Common myeloid progenitor, CD34-positive (primary cell): ENCODE results near the gene SLC15A5.

ENCODE experiments used
- CTCF ChIA-PET: fragments of 350-600 bp; sonication (Branson Sonifier 250); formaldehyde crosslinking; loops from one replicate; lab custom pipeline; 2021; ENCODE audit warnings: antibody characterized with exemption; lab: Charles Lee
- POLR2A ChIA-PET: fragments of 350-600 bp; sonication (Branson Sonifier 250); formaldehyde crosslinking; loops from one replicate; lab custom pipeline; 2021; ENCODE audit warnings: antibody characterized with exemption; lab: Charles Lee
- DNase-seq, 3 donors: peaks; one replicate each; pipeline versions ENCODE4 v3.0.0 to v3.0.0-alpha.2; 2013
- H3K27ac ChIP-seq, 2 experiments: 1 replicate in 1 of 2; 2 replicates in 1 of 2; pipeline ENCODE4 v1.7.0; 2013; ENCODE audit warnings: inconsistent platforms in 2 of 2, low read length in 2 of 2, mild to moderate bottlenecking in 2 of 2, low read depth in 1 of 2, moderate library complexity in 1 of 2; ENCODE audit not compliant: severe bottlenecking in 2 of 2, insufficient read depth in 1 of 2, poor library complexity in 1 of 2
- H3K27me3 ChIP-seq, 5 experiments: replicated peaks in 2 of 5; 1 replicate in 3 of 5; 2 replicates in 2 of 5; pipeline versions ENCODE4 v1.6.1 to v1.7.0; 2013; ENCODE audit warnings: low read length in 4 of 5, mild to moderate bottlenecking in 2 of 5, moderate library complexity in 2 of 5, inconsistent platforms in 1 of 5; ENCODE audit not compliant: insufficient read depth in 5 of 5, control insufficient read depth in 4 of 5
- H3K36me3 ChIP-seq, 4 experiments: 1 replicate in 2 of 4; 2 replicates in 2 of 4; pipeline versions ENCODE4 v1.6.1 to v1.7.0; 2013; ENCODE audit warnings: low read length in 3 of 4, control low read depth in 1 of 4, mild to moderate bottlenecking in 1 of 4; ENCODE audit not compliant: control insufficient read depth in 4 of 4, insufficient read depth in 4 of 4
- H3K4me1 ChIP-seq, 4 experiments: 1 replicate in 3 of 4; 2 replicates in 1 of 4; pipeline versions ENCODE4 v1.6.1 to v1.7.1; 2013; ENCODE audit warnings: low read length in 3 of 4, mild to moderate bottlenecking in 3 of 4, control low read depth in 1 of 4, inconsistent platforms in 1 of 4, moderate library complexity in 1 of 4; ENCODE audit not compliant: control insufficient read depth in 4 of 4, insufficient read depth in 4 of 4; ENCODE audit errors: control extremely low read depth in 1 of 4
- H3K4me3 ChIP-seq, 7 experiments: 1 replicate in 4 of 7; 2 replicates in 3 of 7; pipeline versions ENCODE4 v1.5.1 to v1.7.0; 2013; ENCODE audit warnings: mild to moderate bottlenecking in 7 of 7, low read length in 6 of 7, moderate library complexity in 6 of 7, inconsistent platforms in 2 of 7, low read depth in 2 of 7, control low read depth in 1 of 7; ENCODE audit not compliant: insufficient read depth in 4 of 7, control insufficient read depth in 1 of 7; ENCODE audit errors: extremely low read depth in 1 of 7
- H3K9me3 ChIP-seq, 5 experiments: 1 replicate in 4 of 5; 2 replicates in 1 of 5; pipeline versions ENCODE4 v1.6.1 to v1.7.1; 2013; ENCODE audit warnings: low read length in 4 of 5, mild to moderate bottlenecking in 2 of 5, inconsistent platforms in 1 of 5, low read depth in 1 of 5, moderate library complexity in 1 of 5; ENCODE audit not compliant: control insufficient read depth in 4 of 5, insufficient read depth in 2 of 5; ENCODE audit errors: control extremely low read depth in 1 of 5
- WGBS: methylation state at CpG from one replicate; pipeline ENCODE4 v1.1.5; 2013; ENCODE audit not compliant: insufficient coverage; 5-methylcytosine and 5-hydroxymethylcytosine counted together

SLC15A5 gene

DNA sequence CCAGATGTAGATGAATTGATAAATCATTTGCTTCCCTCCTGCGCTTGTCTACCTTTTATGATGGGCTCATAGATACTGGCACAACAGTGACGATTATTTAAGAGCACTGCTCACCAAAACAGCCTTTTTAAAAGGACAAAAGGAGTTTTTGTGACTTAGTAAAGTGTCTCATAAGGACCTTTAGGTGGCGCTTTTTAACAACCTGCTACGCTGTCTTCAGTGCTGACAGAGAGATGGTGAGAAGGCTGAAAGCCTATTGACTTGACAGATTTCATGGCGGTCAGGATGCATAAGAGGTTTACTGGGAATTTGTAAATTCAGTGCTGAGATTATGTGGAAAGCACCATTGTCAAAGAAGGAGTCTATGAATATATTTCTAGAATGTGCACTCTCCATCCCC, 87.6 kb downstream of the SLC15A5 start:
- DNase-seq, result peak in 2 of 3 donors; percentile 50 to 52
- CTCF ChIA-PET, result no interaction called here
- H3K27me3 ChIP-seq, result peaks cover 0 to 8% (median 0%) of the 10 kb centered on the region in 5 experiments
- POLR2A ChIA-PET, result no interaction called here
- H3K4me1 ChIP-seq, result no peaks in the 10 kb centered on the region
- WGBS, result 35% methylated on average over 3 of the region's 5 CpGs
- no peaks in the 10 kb centered on the region for H3K9me3 ChIP-seq
- no peak overlapping the region for H3K4me3 ChIP-seq
- H3K36me3 ChIP-seq, result no peaks in the 10 kb centered on the region
- H3K27ac ChIP-seq, result no peak overlapping the region

DNA sequence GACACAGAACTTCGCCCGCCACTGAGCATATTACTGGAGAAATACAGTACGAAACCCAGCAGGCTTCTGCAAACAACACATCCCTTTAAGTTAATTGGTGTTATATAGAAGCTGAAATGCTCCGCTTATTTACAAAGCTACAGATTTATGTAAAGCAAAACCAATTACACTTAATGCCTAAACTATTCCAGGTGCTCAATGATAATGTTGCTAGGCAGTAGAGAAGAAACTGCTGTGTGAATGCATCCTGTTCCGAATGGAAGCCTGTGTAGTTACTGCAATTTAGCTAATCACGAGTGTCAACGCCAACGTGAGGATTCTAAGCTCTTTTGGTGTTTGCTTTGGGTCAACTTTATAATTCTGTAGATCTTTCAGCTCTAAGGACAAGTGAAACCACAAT, 89.8 kb downstream of the SLC15A5 start:
- no peak for DNase-seq

GRCh38 chr12:16184681-16185080, 92.8 kb downstream of the SLC15A5 start:
- Histone ChIP-seq H3K4me1 (no peaks in the 10 kb centered on the region), H3K4me3 (no peak overlapping the region), H3K27ac (no peak overlapping the region), H3K9me3 (no peaks in the 10 kb centered on the region), H3K27me3 (peaks cover 0 to 8% (median 0%) of the 10 kb centered on the region in 5 experiments), H3K36me3 (no peaks in the 10 kb centered on the region)
- DNase-seq, result no peak
- WGBS, result 89% methylated on average over 1 of the region's 2 CpGs
- POLR2A ChIA-PET, result no interaction called here
- CTCF ChIA-PET, result no interaction called here

More for the DNA sequence above, 89.8 kb downstream of the SLC15A5 start:
- no CpG with 5 or more reads among the region's 8 CpGs for WGBS
- Histone ChIP-seq H3K9me3 (no peaks in the 10 kb centered on the region), H3K36me3 (no peaks in the 10 kb centered on the region), H3K4me1 (no peaks in the 10 kb centered on the region), H3K27ac (no peak overlapping the region), H3K27me3 (peaks cover 0 to 8% (median 0%) of the 10 kb centered on the region in 5 experiments), H3K4me3 (no peak overlapping the region)
- POLR2A ChIA-PET, result no interaction called here
- CTCF ChIA-PET, result interaction anchor here (1.1 kb wide), 1 partner anchor 174 kb away, joined by 3 read pairs; no protein-coding TSS in a partner anchor

- Histone ChIP-seq H3K27ac (no peak overlapping the region), H3K4me3 (no peak overlapping the region), H3K4me1 (no peaks in the 10 kb centered on the region), H3K27me3 (peaks cover 0 to 8% (median 0%) of the 10 kb centered on the region in 5 experiments), H3K9me3 (no peaks in the 10 kb centered on the region), H3K36me3 (no peaks in the 10 kb centered on the region)
- POLR2A ChIA-PET, result no interaction called here
- 96% methylated on average over 5 of the region's 7 CpGs for WGBS
- CTCF ChIA-PET, result no interaction called here
- no peak for DNase-seq
Observed at GRCh38 chr12:16183541-16183940, 93.9 kb downstream of the SLC15A5 start.

GRCh38 chr12:16175840-16176239, 101.6 kb downstream of the SLC15A5 start:
- no peaks in the 10 kb centered on the region for H3K4me1 ChIP-seq
- ChIA-PET CTCF (no interaction called here), POLR2A (no interaction called here)
- H3K4me3 ChIP-seq, result no peak overlapping the region
- no peaks in the 10 kb centered on the region for H3K36me3 ChIP-seq
- H3K27me3 ChIP-seq, result peaks cover 0 to 2% (median 0%) of the 10 kb centered on the region in 5 experiments
- no peak for DNase-seq
- no peaks in the 10 kb centered on the region for H3K9me3 ChIP-seq
- no CpG with 5 or more reads among the region's 3 CpGs for WGBS
- H3K27ac ChIP-seq, result no peak overlapping the region

DNA sequence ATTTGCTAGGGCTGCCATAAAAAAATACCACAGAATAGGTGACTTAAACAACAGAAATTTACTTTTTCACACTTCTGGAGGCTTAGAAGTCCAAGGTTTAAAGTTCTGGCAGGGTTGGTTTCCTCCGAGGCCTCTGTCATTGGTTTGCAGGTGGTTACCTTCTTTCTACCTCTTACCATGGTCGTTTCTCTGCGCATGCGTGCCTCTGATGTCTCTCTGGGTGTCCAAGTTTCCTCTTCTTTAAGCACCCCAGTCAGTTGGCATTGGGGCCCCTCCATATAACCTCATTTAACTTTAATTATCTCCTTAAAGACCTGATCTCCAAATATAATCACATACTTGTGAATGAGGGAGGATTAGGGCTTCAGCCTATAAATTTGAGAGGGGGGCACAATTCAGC, 103.2 kb downstream of the SLC15A5 start:
- ChIA-PET POLR2A (no interaction called here), CTCF (no interaction called here)
- no peaks in the 10 kb centered on the region for H3K4me1 ChIP-seq
- H3K27ac ChIP-seq, result no peak overlapping the region
- 100% methylated on average over 1 of the region's 4 CpGs for WGBS
- H3K36me3 ChIP-seq, result no peaks in the 10 kb centered on the region
- no peaks in the 10 kb centered on the region for H3K9me3 ChIP-seq
- peaks cover 0 to 2% (median 0%) of the 10 kb centered on the region in 5 experiments for H3K27me3 ChIP-seq
- H3K4me3 ChIP-seq, result no peak overlapping the region
- no peak for DNase-seq

GRCh38 chr12:16171348-16171747, 106.1 kb downstream of the SLC15A5 start:
- ChIA-PET CTCF (no interaction called here), POLR2A (interaction anchor here (0.6 kb wide), 1 partner anchor 53 kb away, joined by 3 read pairs; no protein-coding TSS in a partner anchor)
- no peak for DNase-seq
- H3K36me3 ChIP-seq, result no peaks in the 10 kb centered on the region
- no peaks in the 10 kb centered on the region for H3K4me1 ChIP-seq
- WGBS, result 94% methylated on average over 2 of the region's 2 CpGs
- no peaks in the 10 kb centered on the region for H3K9me3 ChIP-seq
- no peak overlapping the region for H3K27ac ChIP-seq
- H3K4me3 ChIP-seq, result no peak overlapping the region
- H3K27me3 ChIP-seq, result peaks cover 0 to 2% (median 0%) of the 10 kb centered on the region in 5 experiments
